IPS-NIHi7 (cell line): ENCODE measurements around the gene SLC8A2.

Experiments
- DNase-seq: peaks from one replicate; pipeline ENCODE4 v3.0.0; 2012; ENCODE audit warnings: mixed read lengths; ENCODE audit errors: extremely low spot score

Gene SLC8A2

DNA sequence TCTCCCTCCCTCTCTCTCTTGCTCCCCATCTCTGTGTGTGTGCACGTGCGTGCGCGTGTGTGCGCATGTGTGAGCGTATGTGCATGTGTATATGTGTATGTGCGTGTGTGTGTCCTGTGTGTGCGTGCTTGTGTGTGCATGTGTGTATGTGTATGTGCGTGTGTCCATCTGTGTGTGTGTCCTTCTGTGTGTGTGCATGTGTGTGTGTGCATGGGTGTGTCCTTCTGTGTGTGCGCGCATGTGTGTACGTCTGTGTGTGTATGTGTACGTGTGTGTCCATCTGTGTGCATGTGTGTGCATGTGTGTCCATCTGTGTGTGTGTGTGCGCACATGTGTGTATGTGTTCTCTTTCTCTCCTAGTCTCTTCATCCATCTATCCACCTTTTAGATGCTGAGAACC, 12.2 kb downstream of the SLC8A2 start:
- no peak for DNase-seq

DNA sequence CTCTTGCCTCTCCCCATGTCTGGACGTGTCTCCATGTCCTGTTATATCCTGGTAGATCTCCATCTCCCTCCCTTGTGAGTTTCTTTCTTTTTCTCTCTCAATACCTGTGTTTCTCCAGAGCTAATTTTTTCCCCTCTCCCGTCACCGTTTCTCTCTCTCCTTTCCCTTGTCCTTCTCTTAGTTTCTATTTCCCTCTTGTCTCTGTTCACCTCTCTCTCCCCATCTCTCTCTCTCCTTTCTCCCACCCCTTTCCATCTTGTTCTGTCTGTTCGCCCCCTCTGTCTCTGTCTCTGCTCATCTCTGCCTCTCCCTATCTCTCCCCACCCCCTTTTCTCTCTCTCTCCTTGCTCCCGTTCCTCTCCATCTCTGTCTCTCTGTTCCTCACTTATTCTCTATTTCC, 13.0 kb downstream of the SLC8A2 start:
- DNase-seq = no peak

DNA sequence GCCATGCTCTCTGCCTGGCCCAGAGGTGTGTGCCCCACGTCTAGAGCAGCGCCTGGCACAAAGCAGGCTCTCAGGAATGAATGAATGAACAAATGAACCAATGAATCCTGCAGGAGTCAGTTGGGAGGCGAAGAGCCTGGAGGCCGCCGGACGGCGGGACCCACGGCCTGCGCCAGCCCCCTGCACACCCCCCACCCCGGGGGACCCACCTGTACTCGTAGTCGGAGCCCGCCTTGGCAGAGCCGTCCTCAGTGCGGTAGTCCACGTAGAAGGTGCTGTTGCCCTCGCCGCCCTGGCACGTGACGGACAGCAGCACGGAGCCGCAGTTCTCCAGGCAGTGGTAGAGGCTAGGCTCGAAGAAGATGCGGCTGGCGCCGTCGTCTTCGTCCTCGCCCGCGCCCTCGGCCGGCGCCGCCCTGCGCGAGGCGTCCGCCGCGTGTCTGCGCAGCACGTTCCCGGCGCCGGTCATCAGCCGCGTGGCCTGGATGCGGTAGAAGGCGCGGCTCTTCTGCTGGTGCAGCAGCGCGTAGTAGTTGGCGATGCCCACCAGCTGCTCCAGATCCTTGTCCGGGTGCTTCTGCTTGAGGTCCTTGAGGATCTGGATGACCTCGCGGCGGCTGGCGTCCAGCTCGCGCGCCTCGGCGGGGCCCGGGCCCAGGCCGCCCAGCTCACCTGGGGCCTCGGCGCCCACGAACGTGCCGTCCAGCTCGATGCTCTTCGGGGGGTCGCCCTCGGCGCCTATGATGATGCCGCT, 14.8 kb downstream of the SLC8A2 start:
- DNase-seq = no peak

DNA sequence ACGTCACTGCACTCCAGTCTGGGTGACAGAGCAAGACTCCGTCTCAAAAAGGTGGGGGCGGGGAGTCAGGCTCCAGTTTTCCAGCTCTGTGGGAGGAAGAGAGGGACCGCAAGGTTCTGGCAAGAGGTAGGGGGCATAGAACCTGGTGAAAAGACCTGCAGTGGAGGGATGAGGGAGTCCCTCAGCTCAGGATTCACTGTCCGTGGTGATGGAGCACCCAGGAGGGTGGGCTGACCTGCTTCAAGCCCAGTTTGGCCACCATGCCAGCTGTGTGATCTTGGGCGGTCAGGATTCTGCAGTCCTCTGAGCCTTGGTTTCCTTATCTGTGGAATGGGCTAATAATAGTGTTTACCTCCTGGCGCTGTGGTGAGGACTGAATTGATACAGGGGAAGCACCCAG, 21.2 kb downstream of the SLC8A2 start:
- no peak for DNase-seq

DNA sequence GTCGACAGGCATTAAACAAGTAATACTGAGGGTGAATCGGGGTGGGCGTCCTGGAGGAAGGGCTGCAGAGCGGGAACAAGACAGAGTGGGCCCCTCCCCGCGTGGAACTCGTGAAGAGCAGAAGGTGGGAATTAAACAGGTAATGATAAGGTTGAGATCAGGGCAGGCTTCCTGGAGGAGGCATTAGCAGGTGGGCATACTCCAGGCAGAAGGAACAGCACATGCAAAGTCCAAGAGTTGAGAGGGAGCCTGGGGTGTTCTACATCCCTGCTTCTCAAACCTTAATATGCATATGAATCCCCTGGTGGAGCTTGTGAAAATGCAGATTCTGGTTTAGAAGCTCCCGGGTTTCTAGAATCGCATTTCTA, 23.3 kb downstream of the SLC8A2 start:
- DNase-seq = no peak

DNA sequence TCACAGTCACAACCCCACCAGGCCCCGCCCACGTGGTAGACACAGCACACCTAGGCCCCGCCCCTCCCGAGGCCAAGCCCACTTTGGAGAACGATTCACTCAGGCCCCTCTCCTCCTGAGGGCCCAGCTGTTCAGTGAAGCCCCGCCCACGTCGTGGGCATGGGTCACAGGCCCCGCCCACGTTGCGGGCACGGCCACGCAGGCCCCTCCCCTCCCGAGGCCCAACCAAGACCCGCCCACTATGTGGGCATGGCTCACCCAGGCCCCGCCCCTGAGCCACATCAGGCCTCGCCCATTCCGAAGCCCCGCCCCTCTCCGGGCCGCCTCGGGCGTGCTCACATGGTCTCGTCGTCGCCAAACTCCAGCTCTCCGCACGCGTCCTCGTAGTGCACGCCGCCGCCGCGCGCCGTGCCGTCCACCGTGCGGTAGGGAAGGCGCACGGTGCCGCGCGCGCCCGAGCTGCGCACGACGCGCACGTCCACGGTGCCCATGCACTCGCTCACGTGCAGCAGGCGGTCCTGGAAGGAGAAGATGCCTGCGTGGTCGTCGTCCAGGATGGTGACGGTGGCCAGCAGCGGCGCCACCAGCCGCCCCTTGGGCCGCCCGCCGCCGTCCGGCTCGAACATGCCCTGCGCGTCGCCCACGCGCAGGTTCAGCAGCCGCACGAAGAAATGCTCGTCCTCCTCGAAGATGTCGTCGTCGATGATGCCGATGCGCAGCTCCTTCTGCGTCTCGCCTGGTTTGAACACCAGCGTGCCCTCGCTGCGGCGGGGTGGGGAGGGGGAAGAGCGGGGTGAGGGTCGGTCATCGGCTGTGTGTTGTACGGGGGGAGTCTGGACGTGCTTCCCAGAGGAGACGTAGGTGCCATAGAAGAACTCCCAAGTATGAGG, 24.0 kb downstream of the SLC8A2 start:
- peak; percentile 88 for DNase-seq

DNA sequence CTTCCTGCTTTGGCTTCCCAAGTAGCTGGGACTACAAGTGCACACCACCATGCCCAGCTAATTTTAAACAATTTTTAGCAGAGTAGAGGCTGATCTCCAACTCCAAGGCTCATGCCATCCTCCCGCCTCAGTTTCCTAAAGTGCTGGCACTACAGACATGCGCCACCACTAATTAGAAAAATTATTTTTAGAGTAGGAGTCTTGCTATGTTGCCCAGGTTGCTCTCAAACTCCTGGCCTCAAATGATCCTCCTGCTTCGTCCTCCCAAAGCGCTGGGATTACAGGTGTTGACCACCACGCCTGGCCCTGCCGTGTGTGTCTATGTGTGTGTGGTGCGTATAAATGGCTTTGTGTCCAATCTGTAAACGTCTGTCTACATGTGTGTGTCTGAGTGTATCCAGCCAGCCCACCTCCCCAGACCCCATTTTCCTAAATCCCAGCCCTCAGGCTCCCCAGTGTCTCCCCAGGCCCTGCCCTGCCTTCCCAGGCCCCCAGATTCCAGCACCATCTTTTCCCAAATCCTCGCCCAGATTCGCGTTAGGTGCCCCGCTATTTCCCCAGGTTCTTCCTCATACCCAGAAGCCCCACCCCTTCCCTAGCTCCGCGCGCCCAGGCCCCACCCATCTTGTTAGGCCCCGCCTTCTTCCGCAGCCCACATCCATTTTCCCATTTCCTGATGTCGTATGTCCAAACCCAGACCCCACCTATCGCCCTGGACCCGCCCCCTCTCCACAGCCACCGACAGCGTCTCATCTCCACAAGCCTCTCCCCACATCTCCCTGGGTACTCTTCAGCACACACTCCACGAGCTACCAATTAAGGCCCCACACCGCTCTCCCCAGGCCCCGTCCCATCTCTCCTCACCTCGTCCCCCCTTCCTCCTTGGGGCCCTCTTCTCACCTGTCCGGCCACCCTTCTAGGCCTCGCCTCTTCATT, 24.9 kb downstream of the SLC8A2 start:
- peak; percentile 80 for DNase-seq

DNA sequence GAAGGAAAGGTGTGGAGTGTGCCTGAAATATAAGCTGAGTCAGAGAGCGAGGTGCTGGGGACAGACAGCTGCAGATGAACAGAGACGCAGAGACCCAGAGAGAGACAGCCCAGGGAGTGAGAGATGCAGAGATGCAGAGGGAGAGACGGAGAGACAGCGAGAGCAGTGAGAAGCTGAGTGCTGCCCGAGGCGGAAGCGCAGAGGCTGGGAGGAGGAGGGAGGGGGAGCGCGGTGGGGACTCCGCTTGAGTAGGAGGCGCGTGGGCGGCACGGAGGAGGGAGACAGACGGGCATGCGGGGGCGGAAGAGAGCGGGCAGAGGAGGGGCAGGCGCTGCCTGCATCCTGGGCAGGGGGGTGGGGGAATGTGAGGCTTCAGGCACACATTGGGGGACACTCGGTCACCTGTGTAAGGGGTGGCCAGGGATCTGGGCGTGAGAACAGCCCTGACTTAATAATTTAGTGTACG, 25.7 kb downstream of the SLC8A2 start:
- DNase-seq = peak; percentile 66

DNA sequence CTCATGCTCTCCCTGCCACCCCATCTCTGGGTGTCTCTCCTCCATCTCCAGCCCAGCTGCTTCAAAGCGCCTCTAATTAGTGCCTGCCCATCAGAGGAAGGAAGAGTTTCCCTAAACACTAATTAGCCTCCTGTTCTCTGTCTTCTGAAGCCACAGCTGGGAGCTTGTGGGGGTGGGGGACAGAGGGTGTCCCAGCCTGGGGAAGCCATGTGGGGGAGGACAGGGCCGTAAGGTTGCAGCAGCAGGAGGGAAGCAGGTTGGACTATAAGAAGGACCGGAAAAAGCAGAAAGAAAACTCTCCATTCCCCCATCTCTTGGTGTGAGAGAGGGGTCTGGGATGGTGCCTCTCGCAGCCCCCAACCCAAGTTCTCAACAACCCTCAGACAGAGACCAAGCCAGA, 26.2 kb downstream of the SLC8A2 start:
- no peak for DNase-seq

DNA sequence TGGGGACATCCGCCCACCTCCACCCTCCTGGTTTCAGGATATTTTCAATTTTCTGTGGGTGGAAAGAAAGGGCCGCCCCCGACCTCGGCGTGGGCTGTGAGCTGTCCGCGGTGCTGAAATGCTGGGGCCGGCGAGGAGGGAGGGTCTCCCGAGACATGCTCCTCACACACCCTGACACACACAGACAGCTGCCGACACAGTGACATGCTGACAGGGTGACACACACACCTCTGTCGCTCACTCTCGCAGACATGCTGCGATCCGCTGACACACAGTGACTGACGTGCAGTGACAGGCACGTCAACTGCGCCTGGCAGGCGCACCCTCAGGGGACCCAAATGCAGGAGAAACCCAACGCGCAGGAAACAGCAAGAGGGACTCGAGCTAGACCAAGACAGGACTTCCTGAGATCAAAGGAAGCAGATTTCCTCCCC, 27.3 kb downstream of the SLC8A2 start:
- peak; percentile 60 for DNase-seq

DNA sequence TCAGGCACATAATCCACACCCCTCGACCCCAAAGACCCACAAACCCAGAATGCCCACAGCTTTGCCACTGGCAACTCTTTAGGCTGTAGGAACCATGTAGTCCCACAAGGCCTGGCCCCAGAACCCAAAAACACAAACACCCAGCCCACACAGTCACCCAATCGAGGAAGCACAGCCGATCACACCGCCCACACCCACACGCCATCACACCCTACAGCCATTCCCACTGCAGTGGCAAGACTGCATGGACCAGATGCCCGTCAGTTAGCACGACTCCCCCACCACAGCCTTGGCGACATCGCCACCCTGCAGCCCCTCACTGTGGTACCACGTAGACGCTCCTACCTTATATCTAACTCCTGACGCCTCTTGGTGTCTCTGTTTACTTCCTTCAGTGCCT, 28.4 kb downstream of the SLC8A2 start:
- DNase-seq = no peak

DNA sequence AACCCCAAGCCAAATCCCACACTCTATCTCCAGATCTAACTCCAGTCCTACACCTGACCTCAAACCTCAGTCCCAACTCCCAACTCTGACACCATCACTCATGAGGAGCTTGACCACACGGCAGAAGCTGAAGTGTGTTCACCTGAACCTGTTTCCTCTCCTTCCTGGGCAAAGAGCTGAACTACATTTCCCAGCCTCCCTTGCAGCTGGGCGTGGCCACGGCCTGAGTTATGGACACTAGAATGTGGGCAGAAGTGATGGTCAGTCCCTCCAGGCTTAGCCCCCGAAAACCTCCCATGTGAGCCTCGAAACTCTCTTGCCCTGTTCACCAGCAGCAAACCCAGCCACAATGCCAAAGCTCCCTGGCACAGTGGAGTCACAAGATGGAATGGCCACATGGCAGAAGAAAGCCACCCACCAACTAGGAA, 32.9 kb downstream of the SLC8A2 start:
- DNase-seq = no peak

DNA sequence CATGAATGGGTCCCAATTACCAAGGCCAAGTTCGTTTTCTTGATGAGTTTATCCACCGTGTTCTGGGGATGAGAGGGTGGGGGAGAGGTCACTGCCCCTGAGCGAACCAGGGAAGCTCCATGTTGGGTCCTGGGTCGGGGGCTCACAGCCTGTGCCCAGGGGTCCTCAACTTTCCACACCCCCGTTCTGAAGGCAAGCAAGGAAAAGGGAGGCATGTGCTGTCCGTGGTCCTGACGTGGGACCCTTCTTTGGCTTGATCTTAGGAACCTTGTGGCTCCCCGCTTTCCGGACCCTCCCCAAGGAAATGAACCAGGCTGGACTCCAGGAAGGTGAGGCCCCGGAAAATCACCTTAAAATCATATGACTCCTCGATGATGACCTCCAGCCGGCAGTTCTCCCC, 34.2 kb downstream of the SLC8A2 start:
- no peak for DNase-seq

DNA sequence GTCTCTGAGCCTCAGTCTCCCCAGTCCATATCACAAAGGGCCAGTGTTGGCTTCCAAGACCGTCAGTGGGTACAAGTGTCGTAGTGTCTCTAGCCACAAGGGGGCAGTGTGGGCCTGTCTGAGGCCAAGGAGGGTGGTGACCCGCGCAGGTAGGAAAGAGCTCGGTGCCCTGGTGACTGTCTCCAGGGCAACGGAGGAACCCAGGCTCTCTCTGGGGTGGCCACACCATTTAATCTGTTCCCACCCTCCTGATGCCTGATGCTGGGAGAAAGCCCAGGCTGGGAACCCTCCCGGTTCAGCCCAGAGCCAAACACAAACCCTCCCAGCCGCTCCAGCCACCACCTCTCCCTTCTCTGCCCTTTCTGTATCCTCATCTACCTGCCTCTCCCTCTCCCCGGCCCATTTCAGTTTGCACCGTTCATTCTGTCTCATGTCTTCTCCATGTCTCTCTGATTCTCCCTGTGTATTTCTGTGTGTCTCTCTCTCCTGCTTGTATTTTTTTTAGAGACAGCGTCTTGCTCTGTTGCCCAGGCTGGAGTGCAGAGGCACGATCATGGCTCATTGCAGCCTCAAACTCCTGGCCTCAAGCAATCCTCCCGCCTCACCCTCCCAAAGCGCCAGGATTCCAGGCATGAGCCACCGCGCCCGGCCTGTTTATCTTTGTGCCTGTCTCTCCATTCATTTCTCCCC, 34.8 kb downstream of the SLC8A2 start:
- DNase-seq = peak; percentile 81

DNA sequence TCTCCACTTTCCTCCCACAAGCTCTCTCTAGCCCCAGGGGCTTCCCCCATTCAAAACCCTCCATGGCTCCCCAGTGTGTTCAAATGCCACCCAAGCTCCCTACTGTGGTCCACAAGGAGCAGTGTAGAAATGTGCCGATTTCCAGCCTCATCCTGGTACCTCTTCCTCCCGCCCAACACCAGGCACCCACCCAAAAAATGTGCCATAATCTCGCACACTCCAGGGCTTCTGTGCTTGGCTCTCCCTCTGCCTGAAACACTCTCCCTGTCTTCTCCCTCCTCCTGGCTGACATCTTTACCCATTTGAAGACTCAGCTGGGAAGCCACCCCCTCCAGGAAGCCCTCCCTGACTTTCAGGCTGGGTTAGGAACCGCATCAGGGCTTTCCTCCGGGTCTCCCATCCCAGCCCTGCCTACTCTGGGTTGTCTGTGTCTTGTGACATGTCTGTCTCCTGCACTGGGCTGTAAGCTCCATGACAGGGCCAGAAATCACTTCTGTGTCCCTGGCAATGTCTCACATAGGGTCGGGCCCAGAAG, 35.7 kb downstream of the SLC8A2 start:
- DNase-seq = no peak

DNA sequence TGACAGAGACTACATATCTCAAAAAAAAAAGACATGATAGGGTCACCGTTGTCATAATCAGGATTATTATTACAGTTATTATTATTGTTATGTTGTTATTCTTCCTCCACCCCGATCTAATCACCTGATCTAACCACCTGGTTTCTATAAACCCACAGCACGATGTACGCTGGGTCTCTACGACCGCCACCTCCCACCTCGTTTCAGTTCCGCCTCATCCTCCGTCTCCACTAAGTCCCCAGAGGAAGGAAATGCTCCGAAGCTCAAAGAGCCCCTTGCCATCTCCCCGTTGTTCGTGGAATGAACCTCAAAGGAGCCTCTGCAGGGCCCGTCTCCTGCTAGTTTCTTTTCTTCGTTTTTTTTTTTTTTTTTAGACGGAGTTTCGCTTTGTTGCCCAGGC, 36.5 kb downstream of the SLC8A2 start:
- DNase-seq = no peak

DNA sequence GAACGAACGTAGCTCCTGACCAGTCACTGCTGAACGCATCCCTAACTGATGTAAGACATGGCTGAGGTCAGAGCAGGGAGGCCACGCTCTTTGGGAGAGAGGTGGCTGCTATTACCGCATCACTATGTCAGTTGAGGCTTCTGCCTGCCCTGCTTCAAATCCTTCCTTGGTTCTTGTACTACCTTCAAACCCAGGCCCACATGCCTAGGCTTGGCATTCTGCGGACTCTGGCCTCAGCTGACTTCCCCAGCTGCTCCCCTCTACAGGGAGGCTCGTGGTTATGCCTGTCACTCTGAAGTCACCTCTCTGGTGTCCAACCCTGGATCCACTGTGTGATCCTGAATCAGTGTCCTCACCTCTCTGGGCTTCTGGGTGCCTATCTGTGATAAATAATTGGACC, 37.6 kb downstream of the SLC8A2 start:
- DNase-seq = no peak

DNA sequence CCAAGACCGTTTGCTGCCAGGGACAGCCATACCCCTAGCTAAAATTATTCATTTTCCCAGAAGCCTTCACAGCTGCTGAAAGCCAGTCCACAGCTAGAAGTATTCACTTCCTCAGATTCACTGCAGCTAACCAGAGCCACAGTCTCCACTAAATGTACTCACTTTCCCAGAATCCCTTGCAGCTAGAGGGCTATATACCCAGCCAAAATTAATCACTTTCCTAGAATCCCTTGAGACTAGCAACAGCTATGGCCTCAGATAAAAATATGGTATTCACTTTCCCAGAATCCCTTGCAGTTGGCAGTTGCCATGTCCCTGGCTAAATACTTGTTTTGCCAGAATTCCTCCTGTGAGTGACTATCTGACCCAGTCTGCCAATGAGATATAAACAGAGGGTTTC, 38.6 kb downstream of the SLC8A2 start:
- no peak for DNase-seq

DNA sequence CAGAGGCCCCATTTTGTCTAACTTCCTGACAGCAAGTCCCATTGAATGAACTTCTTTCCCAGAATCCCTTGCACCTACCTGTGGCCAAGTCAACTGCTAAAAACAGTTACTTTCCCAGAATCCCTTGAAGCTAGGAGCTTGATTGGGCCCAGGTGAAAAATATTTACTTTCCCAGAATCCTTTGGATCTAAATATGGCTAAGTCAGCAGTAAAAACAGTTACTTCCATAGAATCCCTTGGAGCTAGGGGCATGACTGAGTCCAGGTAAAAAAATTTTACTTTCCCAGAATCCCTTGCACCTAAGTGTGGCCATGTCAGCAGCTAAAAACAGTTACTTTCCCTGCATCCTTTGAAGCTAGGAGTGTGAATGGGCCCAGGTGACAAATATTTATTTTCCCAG, 39.2 kb downstream of the SLC8A2 start:
- DNase-seq = no peak

DNA sequence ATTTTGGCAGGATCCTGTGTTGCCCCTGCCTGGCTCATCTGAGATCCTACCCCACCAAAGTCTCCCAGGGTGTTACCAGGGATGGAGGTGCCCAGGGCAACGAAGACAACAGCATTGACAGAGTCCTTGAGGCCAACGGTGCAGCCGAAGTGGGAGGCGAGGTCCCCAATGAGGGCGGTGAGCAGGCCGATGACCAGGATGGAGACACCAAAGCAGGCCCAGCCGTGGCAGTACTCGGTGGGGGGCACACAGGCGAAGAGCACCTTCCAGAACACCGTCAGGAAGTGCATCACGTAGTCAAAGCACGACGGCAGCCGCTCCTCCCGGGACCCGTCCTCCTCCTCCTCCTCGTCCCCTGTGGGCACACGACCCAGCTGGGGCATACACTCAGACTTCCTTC, 39.6 kb downstream of the SLC8A2 start:
- no peak for DNase-seq
